ENCODE data around the gene RHOB.

The RHOB gene

GRCh38 chr2:20436716-20437470 lies 10.0 kb upstream of the RHOB start:
- no peak for DNase-seq (ENCODE audit: low read depth in 2 of 2)

- no peak for DNase-seq (ENCODE audit: low read depth in 2 of 2)
These were observed 8.3 kb upstream of the RHOB start for GRCh38 chr2:20438334-20439192.

- no peak for DNase-seq (ENCODE audit: low read depth in 2 of 2)
These were observed 7.7 kb upstream of the RHOB start for GRCh38 chr2:20439193-20439475.

- DNase-seq (ENCODE audit: low read depth in 2 of 2): no peak
These were observed 7.4 kb upstream of the RHOB start for GRCh38 chr2:20439503-20439902.

GRCh38 chr2:20440001-20440560 lies 6.8 kb upstream of the RHOB start:
- no peak for DNase-seq (ENCODE audit: low read depth in 2 of 2)

GRCh38 chr2:20443276-20443920 lies 3.5 kb upstream of the RHOB start:
- DNase-seq (ENCODE audit: low read depth in 2 of 2): no peak

GRCh38 chr2:20444101-20444992 lies 2.5 kb upstream of the RHOB start:
- DNase-seq (ENCODE audit: low read depth in 2 of 2): no peak

GRCh38 chr2:20444993-20445910 lies 1.6 kb upstream of the RHOB start:
- DNase-seq (ENCODE audit: low read depth in 2 of 2): no peak

GRCh38 chr2:20446255-20446916 lies 488 bp upstream of the RHOB start:
- DNase-seq (ENCODE audit: low read depth in 2 of 2): no peak

GRCh38 chr2:20447437-20448245 lies 767 bp downstream of the RHOB start:
- DNase-seq (ENCODE audit: low read depth in 2 of 2): no peak

- no peak for DNase-seq (ENCODE audit: low read depth in 2 of 2)
These were observed 1.5 kb downstream of the RHOB start for GRCh38 chr2:20448246-20448976.

GRCh38 chr2:20448977-20449306 lies 2.1 kb downstream of the RHOB start:
- no peak for DNase-seq (ENCODE audit: low read depth in 2 of 2)

GRCh38 chr2:20449501-20450200 lies 2.8 kb downstream of the RHOB start:
- no peak for DNase-seq (ENCODE audit: low read depth in 2 of 2)

- DNase-seq (ENCODE audit: low read depth in 2 of 2): no peak
These were observed 3.5 kb downstream of the RHOB start for GRCh38 chr2:20450201-20450999.

- no peak for DNase-seq (ENCODE audit: low read depth in 2 of 2)
These were observed 4.1 kb downstream of the RHOB start for GRCh38 chr2:20451000-20451290.

GRCh38 chr2:20451341-20451740 lies 4.5 kb downstream of the RHOB start:
- no peak for DNase-seq (ENCODE audit: low read depth in 2 of 2)
